HPDE6-E6E7 (cell line): ENCODE results near the gene C11orf42.
"Not testable (repeated sequence)": the region's sequence is repeated elsewhere in the genome, so short reads cannot be mapped to it uniquely, and the experiment has no call there.

Experiments used
- DNase-seq: peaks from one replicate; pipeline ENCODE4 v3.0.0; 2011; ENCODE audit warnings: missing footprints; ENCODE audit errors: extremely low spot score

The C11orf42 gene

DNA sequence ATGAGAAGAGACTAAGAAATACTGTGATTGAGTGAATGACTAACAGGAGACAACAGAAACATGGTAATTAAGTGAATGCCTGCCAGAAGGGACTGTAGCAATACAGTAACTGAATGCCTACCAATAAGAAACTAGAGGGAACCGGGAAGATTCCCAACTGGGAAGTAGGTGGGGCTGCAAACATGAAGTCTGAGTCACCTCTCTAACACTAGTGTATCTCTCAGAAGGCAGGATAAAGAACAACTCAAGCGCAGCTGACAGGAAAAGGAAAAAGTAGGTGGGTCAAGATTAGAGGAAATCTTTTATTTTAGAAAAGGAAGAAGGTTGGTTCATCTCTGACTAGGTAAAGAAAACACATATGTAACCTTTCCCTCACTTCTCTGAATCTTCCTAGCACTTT, 14.0 kb downstream of the C11orf42 start:
- peak; percentile 64 for DNase-seq

DNA sequence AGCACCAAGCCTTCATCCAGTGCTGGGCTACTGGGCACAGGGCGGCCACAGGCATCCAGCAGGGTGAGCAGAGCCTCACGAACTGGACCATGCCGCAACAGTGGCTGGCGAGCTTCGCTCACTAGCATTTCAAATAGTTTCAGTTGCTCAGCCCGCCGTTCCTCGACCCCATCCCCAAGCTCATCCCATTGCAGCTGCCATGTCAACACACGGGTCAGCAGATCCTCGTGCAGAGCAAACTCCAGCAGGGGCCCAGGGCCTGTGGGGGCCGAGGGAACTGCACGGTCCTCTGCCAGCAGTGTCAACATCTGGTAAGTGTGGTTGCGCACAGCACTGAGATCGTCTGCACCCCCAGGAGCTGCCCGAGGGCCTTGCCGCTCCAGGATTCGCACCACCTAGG, 18.5 kb downstream of the C11orf42 start:
- DNase-seq: no peak

DNA sequence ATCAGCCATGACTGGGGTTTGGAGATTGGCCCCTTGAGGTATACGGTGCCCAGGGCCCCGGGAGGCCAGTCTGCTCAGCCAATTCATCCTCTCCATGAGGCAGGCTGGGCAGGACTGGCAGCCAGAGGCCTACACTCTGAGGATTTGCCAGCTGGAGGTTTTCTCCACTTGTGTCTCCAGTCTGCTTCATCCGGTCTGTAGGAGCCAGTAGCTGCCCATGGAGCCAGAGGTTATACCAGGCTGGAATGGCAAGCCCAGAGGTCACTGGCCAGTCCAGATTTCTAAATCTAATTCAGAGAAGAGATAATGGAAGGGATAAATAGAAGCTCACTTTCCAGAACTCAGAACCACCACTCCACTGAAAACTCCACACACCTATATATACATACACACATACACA, 19.1 kb downstream of the C11orf42 start:
- DNase-seq: no peak

DNA sequence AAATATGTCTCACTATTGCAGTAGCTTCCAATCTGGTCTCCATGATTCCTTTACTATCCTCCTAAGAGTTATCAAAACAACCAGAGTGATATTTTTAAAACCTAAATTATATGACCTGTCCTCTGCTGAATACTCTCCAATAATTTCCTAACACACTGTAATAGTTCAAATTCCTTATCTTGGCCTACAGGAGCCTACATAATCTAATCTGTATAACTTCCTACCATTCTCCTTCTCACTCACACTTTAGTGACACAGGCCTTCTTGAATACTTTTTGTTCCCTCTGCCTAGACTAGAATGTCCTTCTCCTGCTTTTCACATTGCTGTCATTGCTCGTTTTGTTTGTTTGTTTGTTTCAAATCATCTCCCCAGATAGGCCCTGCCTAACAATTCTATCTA, 19.7 kb downstream of the C11orf42 start:
- no peak for DNase-seq

DNA sequence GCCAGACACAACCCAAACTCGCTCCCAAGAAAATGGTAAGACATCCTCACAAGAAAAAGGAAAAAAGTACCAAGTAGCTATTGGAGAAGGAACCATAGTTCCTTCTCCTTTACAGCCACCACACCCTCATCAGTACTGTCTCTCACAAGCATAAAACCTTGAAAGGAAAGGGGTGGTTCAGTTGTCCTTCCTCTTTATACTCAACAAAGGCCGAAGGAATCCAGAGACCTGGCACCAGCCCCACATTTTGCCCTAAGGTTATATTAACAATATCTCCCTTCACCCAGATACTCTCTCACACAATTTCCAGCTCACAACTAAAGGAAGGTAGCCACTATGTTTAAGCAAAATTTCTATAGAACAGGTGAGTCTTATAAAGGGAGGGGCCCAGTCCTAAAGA, 20.5 kb downstream of the C11orf42 start:
- no peak for DNase-seq

DNA sequence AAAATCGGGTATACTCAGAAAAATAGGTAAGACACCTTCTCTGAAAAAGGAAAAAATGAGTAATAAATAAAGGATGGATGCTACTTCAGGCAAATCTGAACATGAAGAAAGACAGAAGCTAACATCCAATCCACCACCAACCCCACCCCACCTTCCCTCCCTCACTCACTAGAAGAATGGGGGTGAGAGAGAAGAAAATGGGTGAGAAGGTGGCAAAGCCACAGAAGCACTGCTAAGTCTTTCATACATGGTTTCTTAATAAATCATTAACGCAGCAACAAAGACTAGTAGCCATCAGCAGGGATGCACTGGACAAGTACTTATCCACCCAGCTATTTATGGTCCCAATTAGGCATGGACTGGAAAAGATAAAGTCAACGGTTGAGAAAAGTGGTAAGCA, 23.2 kb downstream of the C11orf42 start:
- DNase-seq: no peak

DNA sequence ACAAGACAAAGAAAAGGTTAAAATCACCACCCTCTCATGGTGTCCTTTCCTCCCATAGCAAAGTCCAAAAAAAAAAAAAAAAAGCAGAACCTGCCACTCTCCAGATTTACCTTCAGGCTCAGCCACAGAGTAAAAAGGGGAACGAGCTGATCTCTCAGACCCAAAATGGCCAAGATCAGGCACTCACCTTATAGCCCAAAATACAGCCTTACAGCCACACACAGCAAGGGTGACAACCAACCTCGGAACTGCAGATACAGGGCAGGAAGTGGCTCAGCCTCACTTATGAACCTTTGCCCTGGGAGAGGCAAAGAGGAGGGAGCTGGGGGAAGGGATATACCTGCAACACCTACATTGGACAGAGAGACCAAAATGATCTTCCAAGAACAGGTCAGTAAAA, 24.6 kb downstream of the C11orf42 start:
- DNase-seq: no peak

DNA sequence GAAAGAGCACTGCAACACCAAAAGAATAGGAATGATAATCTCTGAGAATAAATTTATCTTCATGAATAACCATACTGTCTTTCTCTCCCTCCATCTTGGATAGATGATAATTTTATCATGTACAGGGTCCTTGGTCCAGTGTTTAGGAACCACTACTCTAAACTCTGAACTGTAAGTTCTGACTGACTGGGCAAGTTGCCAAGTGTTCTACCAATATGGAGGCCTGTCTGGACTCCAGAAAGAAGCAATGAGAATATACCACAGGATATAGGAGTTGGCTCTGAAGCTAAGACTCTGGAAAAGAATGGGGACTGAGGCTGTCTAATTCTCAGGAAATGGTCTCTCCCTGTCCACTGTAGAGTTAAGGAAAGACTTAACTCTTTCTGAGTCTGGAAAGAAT, 27.5 kb downstream of the C11orf42 start:
- no peak for DNase-seq

DNA sequence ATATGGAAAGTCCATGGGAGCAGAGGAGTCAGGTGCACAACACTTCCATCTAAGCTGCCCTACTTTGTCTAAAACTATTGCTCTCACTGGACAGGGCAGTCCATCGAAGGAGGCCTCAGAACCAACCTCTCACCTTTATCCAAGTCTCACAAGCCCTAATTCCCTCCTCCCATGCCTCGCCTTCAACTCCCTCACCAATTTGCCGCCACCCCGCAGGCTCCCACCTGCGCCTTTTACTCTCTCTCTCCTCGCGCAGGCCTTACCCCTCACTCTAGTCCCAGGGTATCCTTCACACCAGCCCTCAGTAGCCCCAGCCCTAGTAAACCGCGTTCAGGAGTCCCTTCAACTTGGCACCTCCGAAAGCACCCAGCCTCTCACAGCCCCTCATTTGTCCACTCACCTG, 28.6 kb downstream of the C11orf42 start:
- DNase-seq: no peak

DNA sequence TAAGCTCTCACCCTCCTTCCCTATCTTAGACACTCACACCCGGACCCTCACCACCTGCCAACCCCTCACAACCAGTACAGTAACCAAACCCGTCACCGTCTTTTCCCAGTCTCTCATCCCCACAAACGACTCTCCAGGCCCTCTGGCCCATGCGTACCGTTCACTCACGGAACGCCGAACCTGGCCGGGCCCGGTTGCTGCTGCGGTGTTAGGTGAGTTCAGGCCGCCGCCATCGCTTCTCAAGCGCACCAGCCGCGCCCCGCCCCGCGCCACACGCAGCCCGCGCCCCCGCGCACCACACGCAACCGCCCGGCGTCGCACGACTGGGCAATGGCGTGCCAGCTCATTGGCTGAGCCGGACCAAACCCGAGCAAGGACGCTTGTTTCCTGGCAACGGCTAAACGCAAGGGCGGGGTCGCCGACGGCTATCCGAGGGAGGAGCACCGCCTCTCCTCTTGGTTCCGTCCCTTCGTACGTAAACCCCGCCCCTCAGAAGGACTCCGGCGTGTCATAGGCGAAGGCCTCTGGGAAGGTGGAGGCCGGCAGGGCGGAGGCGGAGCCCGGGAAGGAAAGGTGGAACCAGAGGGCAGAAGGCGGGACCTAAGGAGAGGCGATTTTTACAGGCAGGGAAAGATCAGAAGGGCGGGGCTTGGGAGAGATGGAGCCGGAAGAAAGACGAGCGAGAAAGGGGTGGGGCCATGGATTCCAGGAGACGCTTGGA, 29.2 kb downstream of the C11orf42 start, which contains the start of gene FHIP1B:
Gene FHIP1B, minus strand, starts transcription at position 250 of the 721 bp plus-strand sequence. CDS start 10,120 bp downstream, outside the sequence.
- peak; percentile 91 for DNase-seq

DNA sequence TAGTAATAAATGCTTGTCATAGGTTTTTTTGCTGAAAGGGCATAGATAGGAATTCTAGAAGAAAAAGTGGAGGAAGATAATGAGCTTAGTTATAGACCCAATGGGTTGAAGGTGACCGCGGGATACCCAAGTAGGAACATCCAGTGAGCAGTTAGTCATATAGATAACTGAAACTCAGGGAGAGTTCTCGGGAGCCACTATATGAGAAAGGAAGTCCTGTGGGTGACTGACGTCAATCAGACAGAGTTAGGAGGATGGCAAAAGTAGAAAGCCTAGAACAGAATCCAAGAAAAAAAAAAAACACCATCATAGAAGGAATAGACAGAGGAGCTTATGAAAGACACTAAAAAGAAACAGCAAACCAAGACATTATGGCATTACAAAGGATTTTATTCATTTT, 31.9 kb downstream of the C11orf42 start:
- no peak for DNase-seq

DNA sequence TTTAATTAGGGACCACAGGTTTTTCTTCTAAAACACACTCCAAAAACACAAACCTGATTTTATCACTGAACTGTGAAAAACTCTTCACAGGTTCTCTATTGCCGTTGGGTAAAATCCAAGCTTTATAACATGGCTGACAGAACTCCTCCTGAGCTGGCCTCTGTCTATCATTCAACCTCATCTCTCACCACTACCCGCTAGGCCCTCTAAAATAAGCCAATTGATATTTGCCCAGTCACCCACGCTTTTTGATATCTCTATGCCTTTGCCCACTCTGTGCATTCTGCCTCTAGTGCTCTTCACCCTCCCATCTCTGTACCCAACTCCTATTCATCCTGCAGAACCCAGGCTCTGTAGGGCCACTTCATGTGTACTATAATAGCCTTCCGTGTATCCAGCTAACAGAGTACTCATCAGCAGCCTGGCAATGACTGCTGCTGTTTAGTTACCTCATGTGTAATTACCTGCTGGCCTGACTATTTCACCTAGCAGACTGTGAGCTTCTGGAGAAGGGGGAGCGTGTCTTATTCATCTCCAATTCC, 32.5 kb downstream of the C11orf42 start:
- no peak for DNase-seq

DNA sequence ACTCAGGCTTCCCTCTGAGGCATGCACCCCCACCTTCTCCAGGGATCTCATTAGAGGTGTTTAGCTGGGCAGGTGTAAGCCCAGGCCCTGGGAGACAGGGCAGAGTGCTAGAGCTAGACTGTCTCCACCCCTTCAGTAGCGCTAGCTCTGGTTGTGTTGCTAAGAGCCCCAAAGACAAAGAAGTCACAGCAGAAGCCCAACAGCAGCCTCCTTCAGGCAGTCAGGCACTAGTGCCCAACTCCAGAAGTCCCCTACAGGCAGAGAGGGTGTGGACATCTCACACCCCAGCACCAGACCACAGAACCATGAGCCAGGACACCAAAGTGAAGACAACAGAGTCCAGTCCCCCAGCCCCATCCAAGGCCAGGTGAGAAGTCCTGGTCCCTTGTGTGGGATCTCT, 33.5 kb downstream of the C11orf42 start, which contains the start of gene CNGA4:
Gene CNGA4, plus strand, starts transcription at position 188 of the 400 bp plus-strand sequence. Its CDS starts 118 bp downstream, at position 306.
- no peak for DNase-seq

DNA sequence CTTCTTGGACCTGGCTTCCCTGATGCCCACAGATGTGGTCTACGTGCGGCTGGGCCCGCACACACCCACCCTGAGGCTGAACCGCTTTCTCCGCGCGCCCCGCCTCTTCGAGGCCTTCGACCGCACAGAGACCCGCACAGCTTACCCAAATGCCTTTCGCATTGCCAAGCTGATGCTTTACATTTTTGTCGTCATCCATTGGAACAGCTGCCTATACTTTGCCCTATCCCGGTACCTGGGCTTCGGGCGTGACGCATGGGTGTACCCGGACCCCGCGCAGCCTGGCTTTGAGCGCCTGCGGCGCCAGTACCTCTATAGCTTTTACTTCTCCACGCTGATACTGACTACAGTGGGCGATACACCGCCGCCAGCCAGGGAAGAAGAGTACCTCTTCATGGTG, 34.8 kb downstream of the C11orf42 start:
- no peak for DNase-seq

DNA sequence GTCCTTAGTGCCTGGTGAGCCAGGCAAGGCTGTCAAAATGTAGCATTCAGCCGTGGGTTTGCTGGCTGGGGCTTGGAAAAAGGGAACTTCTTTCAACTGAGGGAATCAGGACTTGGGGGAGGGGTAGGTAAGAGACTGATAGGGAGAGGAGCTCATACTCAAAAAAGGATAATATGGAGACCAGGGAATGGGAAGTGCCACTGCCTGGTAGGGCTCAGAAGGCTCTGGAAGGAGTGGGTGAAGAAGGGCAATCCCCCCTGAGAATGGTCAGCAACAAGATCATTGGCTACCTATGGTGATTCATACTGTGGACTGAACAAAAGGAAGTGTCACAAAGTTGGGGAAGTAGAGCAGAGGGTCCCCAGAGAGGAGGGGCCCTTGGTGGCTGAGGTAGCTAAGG, 35.4 kb downstream of the C11orf42 start:
- DNase-seq: no peak

DNA sequence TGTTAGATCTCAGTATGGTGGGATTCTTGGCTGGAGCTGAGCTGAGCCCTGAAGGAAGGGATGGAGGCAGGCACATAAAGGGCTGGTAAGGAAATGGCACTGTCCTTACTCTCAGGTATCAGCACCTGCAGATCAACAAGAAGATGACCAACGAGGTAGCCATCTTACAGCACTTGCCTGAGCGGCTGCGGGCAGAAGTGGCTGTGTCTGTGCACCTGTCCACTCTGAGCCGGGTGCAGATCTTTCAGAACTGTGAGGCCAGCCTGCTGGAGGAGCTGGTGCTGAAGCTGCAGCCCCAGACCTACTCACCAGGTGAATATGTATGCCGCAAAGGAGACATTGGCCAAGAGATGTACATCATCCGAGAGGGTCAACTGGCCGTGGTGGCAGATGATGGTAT, 36.0 kb downstream of the C11orf42 start:
- DNase-seq: no peak

DNA sequence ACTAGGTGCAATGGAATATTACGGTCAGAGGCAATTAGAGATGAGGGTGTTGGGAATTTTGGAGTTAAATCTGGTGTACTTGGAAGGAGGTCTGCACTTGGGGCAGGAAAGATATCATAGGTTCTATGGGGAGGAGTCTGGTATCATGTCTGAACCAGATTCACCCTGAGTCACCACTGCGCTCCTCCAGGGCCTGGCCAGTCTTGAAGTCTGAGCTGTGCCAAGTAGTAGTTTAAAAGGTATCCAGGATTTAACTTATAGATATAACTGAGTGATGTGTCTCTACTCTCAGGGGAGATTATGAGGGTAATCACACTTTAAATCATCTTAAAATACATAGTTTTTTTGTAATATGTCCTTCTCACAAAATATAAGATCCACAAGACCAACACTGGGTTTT, 40.2 kb downstream of the C11orf42 start:
- DNase-seq: no peak

DNA sequence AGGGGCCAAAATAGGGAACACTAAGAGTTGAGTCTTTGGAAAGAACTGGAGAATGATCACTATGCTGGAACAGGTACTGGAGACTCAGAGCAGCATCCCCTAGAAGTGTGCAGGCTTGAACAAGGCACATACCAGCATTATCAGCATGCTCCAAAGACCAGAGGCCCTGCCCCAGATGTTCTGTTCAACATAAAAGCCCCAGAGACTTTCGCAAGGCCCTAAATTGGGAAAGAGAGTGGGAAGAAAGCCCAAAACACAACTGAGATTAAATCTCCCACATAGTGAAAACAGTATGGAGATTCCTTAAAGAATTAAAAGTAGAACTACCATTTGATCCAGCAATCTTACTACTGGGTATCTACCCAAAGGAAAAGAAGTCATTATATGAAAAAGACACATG, 42.9 kb downstream of the C11orf42 start:
- DNase-seq: no peak

DNA sequence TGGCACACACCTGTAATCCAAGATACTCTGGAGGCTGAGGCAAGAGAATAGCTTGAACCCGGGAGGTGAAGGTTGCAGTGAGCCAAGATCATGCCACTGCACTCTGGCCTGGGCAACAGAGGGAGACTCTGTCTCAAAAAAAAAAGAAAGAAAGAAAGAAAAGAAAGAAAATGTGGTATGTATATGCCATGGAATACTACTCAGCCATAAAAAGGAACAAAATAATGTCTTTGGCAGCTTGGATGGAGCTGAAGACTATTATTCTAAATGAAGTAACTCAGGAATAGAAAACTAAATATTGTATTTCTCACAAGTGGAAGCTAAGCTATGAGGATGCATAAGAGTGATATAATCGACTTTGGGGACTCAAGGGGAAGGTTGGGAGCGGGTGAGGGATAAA, 43.5 kb downstream of the C11orf42 start:
- not testable (repeated sequence) for DNase-seq

DNA sequence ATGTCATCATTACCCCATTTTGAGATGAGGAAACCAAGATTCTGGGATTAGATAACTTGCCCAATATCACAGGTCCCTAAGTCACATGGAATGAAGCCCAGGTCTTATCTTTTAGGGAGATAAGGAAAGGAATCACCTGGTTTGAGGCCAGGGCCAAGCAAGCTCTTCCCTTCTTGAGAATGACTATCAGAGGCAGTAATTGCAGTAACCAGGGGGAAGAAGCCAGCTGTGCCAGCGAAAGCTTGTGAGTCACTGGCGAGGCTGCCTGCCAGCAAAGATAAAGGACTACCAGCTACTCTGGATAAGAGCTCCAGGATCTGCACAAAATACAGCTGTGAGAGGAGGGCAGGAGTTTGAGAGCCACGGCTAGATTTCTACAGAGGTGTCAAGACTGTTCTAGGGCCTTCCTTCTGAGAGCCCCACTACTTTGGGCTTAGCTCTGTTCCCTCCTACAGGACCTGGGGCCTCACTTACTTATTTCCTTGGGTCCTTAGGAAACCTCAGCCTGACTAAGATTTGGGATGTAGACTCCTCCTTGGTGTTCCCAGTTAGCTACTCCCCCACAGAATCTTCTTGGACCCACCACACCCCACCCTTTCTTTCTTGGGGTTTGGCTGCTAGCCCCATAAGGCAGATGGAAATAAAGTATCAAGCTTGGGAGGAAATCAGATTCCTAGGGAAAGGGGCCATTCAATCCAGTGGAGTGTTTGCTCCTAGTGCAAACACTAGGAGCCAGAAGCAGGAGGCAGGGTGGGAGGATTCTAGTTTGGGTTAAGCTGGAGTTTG, 44.6 kb downstream of the C11orf42 start:
- peak; percentile 63 for DNase-seq

DNA sequence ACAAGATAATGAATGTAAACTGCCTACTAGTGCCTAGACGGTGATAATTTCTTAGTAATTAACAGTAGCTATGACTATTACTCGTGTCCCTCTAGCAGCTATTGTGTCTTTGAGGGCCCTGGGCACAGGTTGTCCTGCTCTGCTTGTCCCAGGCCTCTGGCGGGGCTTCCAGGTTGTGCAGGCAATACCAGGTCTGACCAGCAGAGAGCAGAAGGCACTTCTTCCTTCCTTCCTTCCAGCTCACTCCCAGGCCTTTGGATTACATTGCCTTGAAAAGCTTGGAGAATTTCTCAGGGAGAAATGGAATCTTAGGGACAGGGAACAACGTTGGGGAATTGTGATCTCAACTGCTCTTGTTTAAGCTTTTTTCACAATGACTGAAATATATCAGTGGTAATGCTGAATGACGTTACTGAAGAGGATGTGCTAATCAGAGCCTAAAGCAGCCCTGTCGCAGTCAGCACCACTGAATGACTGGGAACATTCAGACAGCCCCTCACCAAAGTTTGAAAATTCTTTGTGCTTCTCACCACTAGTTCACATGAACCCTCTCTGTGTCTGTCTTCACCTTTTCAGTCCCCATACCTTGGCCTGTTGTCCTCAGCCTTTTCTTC, 45.9 kb downstream of the C11orf42 start:
- peak; percentile 44 for DNase-seq

DNA sequence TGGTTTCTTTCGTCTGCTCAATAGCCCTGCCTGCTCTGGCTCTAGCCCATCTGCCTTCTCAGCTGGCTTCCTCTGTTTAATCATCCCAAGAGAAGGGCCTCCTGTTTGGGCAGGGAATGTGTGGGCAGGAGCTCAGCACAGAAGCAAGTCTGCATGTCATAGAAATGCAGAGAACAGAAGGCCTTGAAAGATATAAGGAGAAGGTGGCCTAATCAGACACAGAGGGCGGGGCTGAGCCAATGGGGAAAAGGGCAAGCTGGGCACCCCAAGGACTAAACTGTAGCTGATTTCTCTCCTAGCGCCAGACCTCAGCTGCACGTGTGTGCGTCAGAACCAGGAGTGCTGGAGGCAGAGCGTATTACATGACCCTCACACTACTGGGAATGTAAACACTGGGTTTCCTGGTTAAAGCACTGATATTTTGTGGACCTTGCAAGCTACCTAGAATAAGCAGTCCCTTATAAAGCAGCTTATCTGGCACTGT, 46.7 kb downstream of the C11orf42 start:
- DNase-seq: no peak
